Caco-2 (cell line): Measurements from ENCODE around the gene RSRC1. TPM values are rescaled to one million over a fixed set of nuclear protein-coding genes. Genes with fewer than 3 reads are reported as not detected.

Source experiments
- BruUV-seq: library from RNA; stranded (reverse); fragments of 400-500 nt; replicated peaks from 2 replicates; lab custom pipeline; 2021; lab: Mats Ljungman, UMichigan
- CTCF ChIA-PET: fragments of 300-600 bp; sonication (Branson Sonifier 250); formaldehyde crosslinking; loops from one replicate; lab custom pipeline; 2022; ENCODE audit warnings: antibody characterized with exemption; lab: Charles Lee
- POLR2A ChIA-PET: fragments of 300-600 bp; sonication (Branson Sonifier 250); formaldehyde crosslinking; loops from one replicate; lab custom pipeline; 2022; ENCODE audit warnings: antibody characterized with exemption; lab: Charles Lee
- DNase-seq, 2 experiments: peaks; one replicate each; pipeline versions ENCODE4 v3.0.0 to v3.0.0-alpha.2; 2020 to 2022
- H3K27me3 ChIP-seq: replicated peaks from 2 replicates; pipeline ENCODE4 v1.6.0; 2011; ENCODE audit warnings: low read length; ENCODE audit not compliant: control insufficient read depth, insufficient read depth
- H3K36me3 ChIP-seq: 2 replicates; pipeline ENCODE4 v1.5.1; 2011; ENCODE audit warnings: low read length; ENCODE audit not compliant: control insufficient read depth, insufficient read depth
- H3K4me1 ChIP-seq: fragments of 250-450 bp; sonication (Bioruptor Pico); 2 replicates; pipeline ENCODE4 v1.5.1; 2020; ENCODE audit warnings: mild to moderate bottlenecking
- H3K4me3 ChIP-seq: 2 replicates; pipeline ENCODE4 v1.5.1; 2011; ENCODE audit warnings: low read depth, mild to moderate bottlenecking, control low read depth, low read length
- H3K9me3 ChIP-seq: fragments of 250-450 bp; sonication (Bioruptor Pico); 2 replicates; pipeline ENCODE4 v1.5.1; 2020; ENCODE audit warnings: mild to moderate bottlenecking, moderate library complexity
- H3K27ac Mint-ChIP-seq: one replicate; pipeline ENCODE4 v1.8.0; 2022; ENCODE audit warnings: mixed read lengths; ENCODE audit not compliant: unreplicated experiment
- H3K27me3 Mint-ChIP-seq: one replicate; pipeline ENCODE4 v1.8.0; 2022; ENCODE audit warnings: mixed read lengths; ENCODE audit not compliant: insufficient read depth, unreplicated experiment
- H3K36me3 Mint-ChIP-seq: one replicate; pipeline ENCODE4 v1.8.0; 2022; ENCODE audit warnings: mild to moderate bottlenecking, mixed read lengths; ENCODE audit not compliant: insufficient read depth, unreplicated experiment
- H3K4me1 Mint-ChIP-seq: one replicate; pipeline ENCODE4 v1.8.0; 2022; ENCODE audit warnings: low read depth, mixed read lengths; ENCODE audit not compliant: unreplicated experiment
- H3K4me3 Mint-ChIP-seq: one replicate; pipeline ENCODE4 v1.8.0; 2022; ENCODE audit warnings: mild to moderate bottlenecking, moderate library complexity, mixed read lengths; ENCODE audit not compliant: unreplicated experiment
- H3K9me3 Mint-ChIP-seq: one replicate; pipeline ENCODE4 v1.8.0; 2022; ENCODE audit warnings: mixed read lengths; ENCODE audit not compliant: unreplicated experiment
- CTCF ChIP-seq, 2 experiments: fragments of 200-600 bp in 1 of 2; IDR thresholded peaks; 1 replicate in 1 of 2; 2 replicates in 1 of 2; pipeline versions ENCODE4 v1.5.1 to v1.8.0; 2011 to 2022; ENCODE audit warnings: antibody characterized with exemption in 1 of 2, control low read depth in 1 of 2, inconsistent platforms in 1 of 2, low read depth in 1 of 2, low read length in 1 of 2, mild to moderate bottlenecking in 1 of 2, moderate library complexity in 1 of 2; ENCODE audit not compliant: insufficient read depth in 1 of 2, severe bottlenecking in 1 of 2, unreplicated experiment in 1 of 2
- intact Hi-C: fragments of 100-400 bp; cut with micrococcal nuclease; formaldehyde crosslinking; loops from one replicate; pipeline ENCODE4 v1.10.0; 2022; ENCODE audit not compliant: unreplicated experiment
- total RNA-seq: library from RNA; stranded (reverse); gene quantifications from 2 replicates; pipeline ENCODE4 v1.2.3, GENCODE V29; 2022

Gene RSRC1
- total RNA-seq, 1 experiment from 2014 or later, result 38.4 TPM

GRCh38 chr3:158140396-158140795 lies 30.5 kb downstream of the RSRC1 start:
- H3K4me1 ChIP-seq, result no peaks in the 10 kb centered on the region
- H3K27ac Mint-ChIP-seq, result no peak overlapping the region
- POLR2A ChIA-PET, result no interaction called here
- no peak overlapping the region for H3K4me3 ChIP-seq
- no peaks in the 10 kb centered on the region for H3K4me1 Mint-ChIP-seq
- no peaks in the 10 kb centered on the region for H3K9me3 ChIP-seq
- peaks cover 6% of the 10 kb centered on the region for H3K36me3 Mint-ChIP-seq
- no TSS peak for BruUV-seq
- no peaks in the 10 kb centered on the region for H3K9me3 Mint-ChIP-seq
- H3K27me3 Mint-ChIP-seq, result no peaks in the 10 kb centered on the region
- no peaks in the 10 kb centered on the region for H3K36me3 ChIP-seq
- TF ChIP-seq CTCF (IDR thresholded peaks at IDR 0.05; ENCODE audit: insufficient read depth in 1 of 2, low read depth in 1 of 2, low read length in 1 of 2, severe bottlenecking in 1 of 2, unreplicated experiment in 1 of 2), result no peak
- no peaks in the 10 kb centered on the region for H3K27me3 ChIP-seq
- intact Hi-C loops, result no loop called here
- CTCF ChIA-PET, result no interaction called here
- no peak for DNase-seq
- H3K4me3 Mint-ChIP-seq, result no peak overlapping the region

GRCh38 chr3:158148218-158148617 lies 38.3 kb downstream of the RSRC1 start:
- ChIA-PET POLR2A (no interaction called here), CTCF (no interaction called here)
- Mint-ChIP-seq H3K36me3 (peaks cover 5% of the 10 kb centered on the region), H3K27me3 (no peaks in the 10 kb centered on the region), H3K4me3 (no peak overlapping the region), H3K9me3 (no peaks in the 10 kb centered on the region), H3K4me1 (no peaks in the 10 kb centered on the region), H3K27ac (no peak overlapping the region)
- DNase-seq, result no peak
- no peak for TF ChIP-seq CTCF (IDR thresholded peaks at IDR 0.05; ENCODE audit: insufficient read depth in 1 of 2, low read depth in 1 of 2, low read length in 1 of 2, severe bottlenecking in 1 of 2, unreplicated experiment in 1 of 2)
- no peaks in the 10 kb centered on the region for H3K27me3 ChIP-seq
- no peak overlapping the region for H3K4me3 ChIP-seq
- BruUV-seq, result no TSS peak
- no peaks in the 10 kb centered on the region for H3K36me3 ChIP-seq
- no peaks in the 10 kb centered on the region for H3K4me1 ChIP-seq
- intact Hi-C loops, result no loop called here
- no peaks in the 10 kb centered on the region for H3K9me3 ChIP-seq

GRCh38 chr3:158152186-158152585 lies 42.3 kb downstream of the RSRC1 start:
- ChIA-PET CTCF (no interaction called here), POLR2A (no interaction called here)
- DNase-seq, result no peak
- no peaks in the 10 kb centered on the region for H3K9me3 Mint-ChIP-seq
- Histone ChIP-seq H3K9me3 (no peaks in the 10 kb centered on the region), H3K4me1 (no peaks in the 10 kb centered on the region), H3K36me3 (no peaks in the 10 kb centered on the region), H3K27me3 (no peaks in the 10 kb centered on the region), H3K4me3 (no peak overlapping the region)
- H3K27ac Mint-ChIP-seq, result no peak overlapping the region
- no TSS peak for BruUV-seq
- intact Hi-C loops, result no loop called here
- H3K4me3 Mint-ChIP-seq, result no peak overlapping the region
- no peaks in the 10 kb centered on the region for H3K4me1 Mint-ChIP-seq
- no peaks in the 10 kb centered on the region for H3K27me3 Mint-ChIP-seq
- H3K36me3 Mint-ChIP-seq, result peaks cover 5% of the 10 kb centered on the region
- TF ChIP-seq CTCF (IDR thresholded peaks at IDR 0.05; ENCODE audit: insufficient read depth in 1 of 2, low read depth in 1 of 2, low read length in 1 of 2, severe bottlenecking in 1 of 2, unreplicated experiment in 1 of 2), result no peak
